Fibroblast of the aortic adventitia (primary cell): ENCODE measurements around the gene CNTNAP5. TPM values are rescaled to one million over a fixed set of nuclear protein-coding genes. Genes with fewer than 3 reads are reported as not detected.

ENCODE experiments used
- DNase-seq: peaks from one replicate; pipeline ENCODE4 v3.0.0-alpha.2; 2010; ENCODE audit warnings: low read depth
- H3K4me3 ChIP-seq: 2 replicates; pipeline ENCODE4 v1.5.1; 2011; ENCODE audit warnings: low read depth, mild to moderate bottlenecking, control low read depth, low read length, moderate library complexity
- total RNA-seq: library from RNA; depleted of rRNA; stranded (reverse); fragments of >200 nt; gene quantifications from 2 replicates; pipeline ENCODE4 v1.2.3, GENCODE V29; 2012; ENCODE audit warnings: low replicate concordance
- TF ChIP-seq, protein P1 (sequence below): IDR thresholded peaks from 2 replicates; pipeline ENCODE4 v1.5.1; 2011; ENCODE audit warnings: mild to moderate bottlenecking, low read length, control low read depth, inconsistent platforms; ENCODE audit not compliant: insufficient read depth

The CNTNAP5 gene
- total RNA-seq, 1 donor, result under 0.01 TPM

DNA sequence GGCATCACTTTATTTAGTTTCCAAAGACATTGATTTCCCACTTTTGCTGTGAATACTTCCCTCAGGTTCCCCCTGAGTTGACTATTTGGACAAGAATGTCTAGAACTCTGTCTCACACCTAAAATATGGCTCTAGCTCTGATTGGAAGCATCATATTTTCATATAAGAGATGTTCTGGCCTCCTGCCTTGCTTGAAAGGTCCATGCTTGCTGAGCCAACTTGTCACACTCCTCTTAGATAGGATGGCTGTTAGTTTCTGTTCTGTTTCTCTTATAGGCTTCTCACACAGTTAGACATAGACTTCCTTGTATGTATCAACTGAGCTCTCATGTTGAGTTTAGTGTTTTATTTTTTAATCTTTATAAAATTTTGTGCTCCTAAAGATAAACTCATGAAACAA lies 87.1 kb downstream of the CNTNAP5 start:
- H3K4me3 ChIP-seq, result no peak overlapping the region
- TF ChIP-seq, protein P1, sequence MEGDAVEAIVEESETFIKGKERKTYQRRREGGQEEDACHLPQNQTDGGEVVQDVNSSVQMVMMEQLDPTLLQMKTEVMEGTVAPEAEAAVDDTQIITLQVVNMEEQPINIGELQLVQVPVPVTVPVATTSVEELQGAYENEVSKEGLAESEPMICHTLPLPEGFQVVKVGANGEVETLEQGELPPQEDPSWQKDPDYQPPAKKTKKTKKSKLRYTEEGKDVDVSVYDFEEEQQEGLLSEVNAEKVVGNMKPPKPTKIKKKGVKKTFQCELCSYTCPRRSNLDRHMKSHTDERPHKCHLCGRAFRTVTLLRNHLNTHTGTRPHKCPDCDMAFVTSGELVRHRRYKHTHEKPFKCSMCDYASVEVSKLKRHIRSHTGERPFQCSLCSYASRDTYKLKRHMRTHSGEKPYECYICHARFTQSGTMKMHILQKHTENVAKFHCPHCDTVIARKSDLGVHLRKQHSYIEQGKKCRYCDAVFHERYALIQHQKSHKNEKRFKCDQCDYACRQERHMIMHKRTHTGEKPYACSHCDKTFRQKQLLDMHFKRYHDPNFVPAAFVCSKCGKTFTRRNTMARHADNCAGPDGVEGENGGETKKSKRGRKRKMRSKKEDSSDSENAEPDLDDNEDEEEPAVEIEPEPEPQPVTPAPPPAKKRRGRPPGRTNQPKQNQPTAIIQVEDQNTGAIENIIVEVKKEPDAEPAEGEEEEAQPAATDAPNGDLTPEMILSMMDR, result no peak
- DNase-seq, result peak; percentile 21

DNA sequence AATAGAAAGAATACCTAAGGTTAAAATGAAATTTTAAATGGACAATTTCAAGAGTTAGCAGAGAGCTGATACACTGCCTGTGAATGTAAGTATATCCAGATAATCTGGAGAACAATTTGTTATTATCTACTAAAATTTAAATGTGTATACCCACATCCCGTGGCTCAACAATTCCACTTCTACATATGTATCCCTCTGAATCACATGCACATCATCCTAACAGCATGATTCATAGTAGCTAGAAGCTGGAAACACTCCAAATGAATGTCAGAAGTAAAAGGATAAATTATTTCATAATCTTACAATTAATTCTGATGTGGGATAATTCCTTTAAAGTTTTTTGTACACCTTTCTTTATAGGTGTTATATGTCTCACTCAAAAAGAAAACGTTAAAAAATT lies 87.9 kb downstream of the CNTNAP5 start:
- TF ChIP-seq, protein P1, result no peak
- peak; percentile 54 for DNase-seq
- no peak overlapping the region for H3K4me3 ChIP-seq

DNA sequence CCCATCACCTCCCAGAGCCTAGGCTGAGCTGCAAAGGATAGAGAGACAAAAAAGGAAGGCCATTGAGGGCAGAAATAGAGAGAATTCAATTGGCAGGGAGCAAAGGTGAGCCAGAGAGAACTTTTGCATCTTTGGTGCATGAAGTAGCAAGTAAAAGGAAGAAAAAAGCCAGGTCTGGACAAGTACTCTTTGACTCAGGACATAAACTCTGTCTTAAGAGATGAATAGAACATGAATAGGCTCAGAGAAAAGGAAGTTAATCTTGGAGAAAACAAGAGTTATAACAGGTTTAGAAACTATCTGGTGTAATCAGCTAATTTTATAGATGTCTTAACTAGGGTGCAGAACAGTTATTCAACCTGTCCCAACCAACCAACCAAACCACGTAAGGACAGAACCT lies 95.2 kb downstream of the CNTNAP5 start:
- TF ChIP-seq, protein P1, result no peak
- no peak overlapping the region for H3K4me3 ChIP-seq
- DNase-seq, result no peak

DNA sequence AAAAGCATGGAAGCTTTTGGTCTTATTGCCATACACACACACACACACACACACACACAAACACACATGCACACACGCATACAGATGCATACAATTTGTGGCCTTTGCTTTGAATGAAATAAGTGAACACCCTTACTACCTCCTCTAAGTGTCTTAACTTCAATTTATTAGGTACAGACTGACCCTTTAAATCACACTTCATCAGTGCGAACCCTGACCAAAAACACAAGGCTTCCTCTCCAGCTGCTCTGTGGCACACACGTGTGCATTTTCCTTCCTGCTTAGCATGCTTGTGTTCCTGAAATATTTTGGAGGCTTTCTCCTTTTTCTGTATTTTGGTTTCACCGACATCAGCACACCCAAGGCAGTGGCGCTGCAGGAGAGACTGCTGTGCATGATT lies 96.0 kb downstream of the CNTNAP5 start:
- DNase-seq, result no peak
- TF ChIP-seq, protein P1, result no peak
- no peak overlapping the region for H3K4me3 ChIP-seq

DNA sequence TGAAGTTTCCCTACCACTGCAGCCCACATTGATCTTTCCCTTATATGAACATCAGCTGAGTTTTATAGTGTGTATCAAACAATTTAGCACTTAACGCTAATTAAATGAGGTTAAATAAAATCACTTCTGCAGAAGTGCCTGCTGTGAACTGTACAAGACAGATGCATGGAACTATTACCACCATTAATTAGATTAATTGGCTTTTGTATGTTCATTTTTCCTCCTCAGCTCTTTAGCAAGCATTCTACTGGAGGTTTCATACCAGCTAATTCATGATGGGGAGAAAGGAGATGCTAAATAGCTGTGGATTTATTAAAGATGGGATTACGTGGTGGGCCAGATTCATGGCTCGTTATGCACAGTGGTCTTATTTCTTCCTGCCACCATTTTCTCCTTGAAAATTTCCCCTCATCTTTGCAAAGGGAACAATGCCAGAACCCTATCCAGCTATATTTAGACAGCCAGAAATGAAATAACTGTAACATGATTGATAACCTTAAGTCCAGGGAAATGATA lies 96.7 kb downstream of the CNTNAP5 start:
- TF ChIP-seq, protein P1, result no peak

DNA sequence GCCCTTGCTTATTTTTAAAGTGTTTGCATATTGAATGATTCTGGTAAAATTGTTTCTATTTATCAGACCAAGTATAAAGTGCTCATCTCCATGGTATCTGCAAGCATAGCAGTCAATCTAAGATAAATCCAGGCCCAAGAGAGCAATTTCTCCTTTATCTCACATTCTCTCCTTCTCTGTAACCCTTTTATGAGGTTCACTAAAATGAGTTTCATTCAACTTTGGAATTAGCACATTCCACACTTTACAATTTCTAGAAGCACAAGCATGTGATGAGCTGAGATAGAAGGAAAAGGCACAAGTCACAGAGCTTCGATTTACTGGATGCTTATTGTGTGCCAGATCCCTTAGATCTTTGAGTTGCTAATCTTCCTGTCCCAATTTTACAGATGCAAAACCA lies 97.3 kb downstream of the CNTNAP5 start:
- no peak overlapping the region for H3K4me3 ChIP-seq
- TF ChIP-seq, protein P1, result no peak
- no peak for DNase-seq

More for the DNA sequence above, 96.7 kb downstream of the CNTNAP5 start:
- H3K4me3 ChIP-seq, result no peak overlapping the region
- DNase-seq, result no peak

DNA sequence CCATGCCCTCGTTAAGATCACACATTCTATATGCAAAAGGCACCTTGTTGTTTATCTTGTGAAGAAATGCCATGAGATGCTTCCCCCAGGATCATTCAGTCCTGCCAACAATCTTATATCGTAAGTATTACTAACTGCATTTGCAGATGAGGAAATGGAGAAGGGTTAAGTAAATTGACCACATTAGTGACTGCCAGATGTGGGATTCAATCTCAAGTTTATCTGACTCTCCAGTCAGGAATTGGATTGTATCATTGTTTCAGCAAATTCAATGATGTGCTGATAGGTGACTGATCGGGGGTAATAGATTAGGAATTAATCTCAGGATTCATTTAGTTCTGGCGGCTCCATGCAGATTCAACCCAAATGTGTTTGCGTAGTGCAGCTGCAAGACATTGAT lies 106.2 kb downstream of the CNTNAP5 start:
- H3K4me3 ChIP-seq, result no peak overlapping the region
- TF ChIP-seq, protein P1, result no peak
- no peak for DNase-seq
